Stimulated activated CD4-positive, alpha-beta T cell treated with anti-CD3 and anti-CD28 coated beads, Interleukin-1b, Interleukin-23, amount 100 ng/mL, for 48 hours (primary cell): ENCODE results near the gene RBM5.
A peak's percentile ranks its signal among the peaks of the same experiment; 100 is the strongest.
"Not testable (repeated sequence)": the region's sequence is repeated elsewhere in the genome, so short reads cannot be mapped to it uniquely, and the experiment has no call there.

ENCODE experiments used
- DNase-seq: peaks from one replicate; pipeline ENCODE4 v3.0.0-alpha.2; 2020

The RBM5 gene

DNA sequence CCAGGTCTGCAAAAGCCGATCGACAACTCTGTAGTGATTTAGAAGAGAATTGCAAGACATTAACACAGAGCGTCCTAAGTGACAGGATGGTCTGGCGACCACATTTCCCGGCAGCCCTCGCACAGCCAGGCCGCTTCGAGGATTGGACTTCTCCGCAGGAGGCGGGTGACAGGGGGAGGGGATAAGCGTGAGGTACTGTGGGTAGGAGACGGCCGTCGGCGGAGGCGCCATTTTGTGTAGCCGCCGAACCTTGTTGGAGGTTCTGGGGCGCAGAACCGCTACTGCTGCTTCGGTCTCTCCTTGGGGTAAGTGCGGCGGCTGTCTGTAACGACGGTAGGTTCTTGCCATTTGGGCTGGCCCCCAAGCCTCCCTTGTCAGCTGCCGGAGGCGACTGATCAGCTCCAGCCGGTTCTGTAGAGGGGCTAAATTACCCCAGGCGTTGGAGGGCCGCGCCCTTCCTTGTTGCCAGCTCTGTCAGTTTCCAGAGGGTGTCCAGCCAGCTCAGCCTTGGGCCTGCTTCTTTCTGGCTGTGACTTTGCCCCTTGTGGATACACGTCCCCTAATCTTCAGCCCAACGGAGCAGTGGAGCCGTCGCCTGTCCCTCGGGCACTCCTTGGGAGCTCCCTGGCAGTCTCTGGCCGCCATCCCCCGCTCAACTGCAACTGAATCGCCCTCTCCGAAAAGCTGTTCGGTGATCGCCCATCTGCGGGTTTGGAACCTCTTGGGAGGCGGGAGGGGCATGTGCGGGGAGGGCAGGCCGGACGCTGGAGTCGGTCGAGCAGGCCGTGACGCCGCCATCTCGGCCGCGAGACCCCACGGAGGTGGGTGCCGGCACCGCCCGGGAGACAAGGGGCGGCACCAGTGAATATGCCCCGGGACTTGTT is at the start of gene RBM5:
Gene RBM5 (plus strand): TSS at position 195 of the 884 bp plus-strand sequence. CDS start 1,516 bp downstream, outside the sequence.
- DNase-seq, result peak; percentile 94

- DNase-seq, result no peak
These were observed 43.7 kb upstream of the RBM5 start for GRCh38 chr3:50044976-50045375.

DNA sequence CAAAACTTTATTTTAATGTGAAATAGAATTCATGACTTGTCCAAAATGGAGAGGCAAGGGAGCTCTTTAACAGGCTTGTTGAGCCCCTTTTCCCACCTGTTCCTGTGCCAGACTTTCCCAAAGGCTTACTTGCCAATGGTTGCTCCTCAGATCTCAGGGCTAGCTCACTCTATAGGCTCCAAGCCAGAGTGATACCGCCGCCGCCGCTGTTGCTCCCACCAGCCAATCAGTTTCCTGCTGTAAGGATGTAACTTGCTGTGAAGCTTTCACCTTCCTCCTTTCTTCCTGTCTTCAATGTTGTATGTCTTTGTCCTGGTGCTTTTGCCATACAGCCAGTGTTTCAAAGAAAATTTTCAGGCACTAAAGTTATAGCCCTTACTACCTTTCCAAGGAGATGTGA is 41.3 kb upstream of the RBM5 start:
- DNase-seq, result no peak

DNA sequence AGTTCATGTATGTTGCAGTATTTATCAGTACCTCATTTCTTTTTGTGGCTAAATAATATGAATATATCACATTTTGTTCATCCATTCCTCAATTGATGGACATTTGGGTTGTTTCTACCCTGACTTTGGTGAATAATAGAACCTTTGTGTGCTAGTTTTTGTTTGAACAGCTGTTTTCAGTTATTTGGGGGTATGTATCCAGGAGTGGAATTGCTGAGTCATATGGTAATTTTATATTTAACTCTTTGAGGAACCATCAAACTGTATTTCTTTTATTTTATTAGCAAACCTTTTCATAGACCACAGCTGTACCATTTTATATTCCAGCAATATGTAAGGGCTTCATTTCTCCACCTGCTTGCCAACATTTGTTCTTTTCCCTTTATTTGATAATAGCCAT is 38.4 kb upstream of the RBM5 start:
- DNase-seq, result no peak

DNA sequence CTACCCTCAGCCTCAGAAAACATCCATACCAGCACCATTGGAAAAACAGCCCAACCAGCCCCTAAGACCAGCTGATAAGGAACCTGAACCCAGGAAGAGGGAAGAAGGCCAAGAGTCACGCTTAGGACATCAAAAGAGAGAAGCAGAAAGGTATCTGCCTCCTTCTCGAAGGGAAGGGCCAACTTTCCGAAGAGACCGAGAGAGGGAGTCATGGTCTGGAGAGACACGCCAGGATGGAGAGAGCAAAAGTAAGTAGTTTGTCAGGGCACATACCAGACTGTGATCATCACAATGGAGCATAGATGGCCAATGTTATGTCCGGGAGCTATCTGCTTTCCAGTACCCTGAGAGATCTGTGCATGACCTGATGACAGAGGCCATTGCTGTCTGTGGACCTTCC is 31.0 kb upstream of the RBM5 start:
- DNase-seq, result no peak

DNA sequence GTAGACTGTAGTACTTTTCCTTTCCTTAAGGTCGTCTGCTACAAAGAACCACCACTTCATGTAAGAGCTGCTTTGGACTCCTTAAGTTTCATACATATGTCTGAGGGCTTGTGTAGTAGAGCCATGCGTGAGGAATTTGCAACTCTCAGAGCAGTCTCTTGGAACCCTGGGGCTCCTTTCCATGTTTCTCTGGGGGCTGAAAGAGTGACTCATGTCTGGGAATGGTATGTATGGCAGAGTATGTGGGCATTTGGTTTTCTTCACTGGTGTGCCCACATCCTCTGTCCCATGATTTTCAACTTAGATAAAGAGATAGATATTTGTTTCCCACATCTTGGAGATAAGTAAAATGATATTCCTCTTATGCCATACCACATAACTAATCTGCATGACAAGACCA is 20.6 kb upstream of the RBM5 start:
- no peak for DNase-seq

DNA sequence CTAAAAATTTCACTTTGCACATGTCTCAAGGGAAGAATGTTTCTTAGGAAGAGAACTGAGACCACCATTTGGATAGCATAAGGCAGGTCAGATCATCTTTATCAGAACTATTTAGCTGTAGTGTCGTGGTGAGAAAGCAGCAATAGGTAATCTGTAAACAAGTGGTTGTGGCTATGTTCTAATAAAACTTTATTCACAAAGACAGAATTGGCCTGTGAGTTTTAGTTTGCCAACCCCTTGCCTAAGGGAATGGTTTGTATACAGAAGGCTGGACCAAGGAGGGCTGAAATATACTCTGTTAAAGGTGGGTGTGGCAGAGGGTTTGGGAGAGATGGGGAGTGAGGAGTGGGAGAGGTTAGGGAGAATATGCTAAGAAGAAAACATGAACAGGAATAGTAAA is 10.6 kb upstream of the RBM5 start:
- no peak for DNase-seq

GRCh38 chr3:50078622-50079021 is 10.1 kb upstream of the RBM5 start:
- DNase-seq, result no peak

- DNase-seq, result not testable (repeated sequence)
These were observed 3.8 kb upstream of the RBM5 start for GRCh38 chr3:50084951-50085350.

DNA sequence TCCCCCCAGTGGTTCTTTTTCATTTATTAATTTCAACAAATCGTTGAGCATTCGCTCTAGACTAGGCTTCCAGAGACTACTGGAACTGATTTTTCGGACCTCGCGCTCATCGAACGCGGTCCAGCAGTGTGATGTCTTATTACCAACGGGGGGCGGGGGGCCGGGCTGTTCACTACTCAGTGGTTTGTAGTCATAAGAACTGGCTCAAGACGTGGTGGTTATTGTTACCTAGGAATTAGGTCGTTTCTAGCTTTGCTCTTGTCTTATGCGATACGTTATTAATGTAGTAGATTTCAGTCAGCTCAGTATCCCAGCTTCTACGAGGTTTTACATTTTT is 858 bp downstream of the RBM5 start:
- no peak for DNase-seq

DNA sequence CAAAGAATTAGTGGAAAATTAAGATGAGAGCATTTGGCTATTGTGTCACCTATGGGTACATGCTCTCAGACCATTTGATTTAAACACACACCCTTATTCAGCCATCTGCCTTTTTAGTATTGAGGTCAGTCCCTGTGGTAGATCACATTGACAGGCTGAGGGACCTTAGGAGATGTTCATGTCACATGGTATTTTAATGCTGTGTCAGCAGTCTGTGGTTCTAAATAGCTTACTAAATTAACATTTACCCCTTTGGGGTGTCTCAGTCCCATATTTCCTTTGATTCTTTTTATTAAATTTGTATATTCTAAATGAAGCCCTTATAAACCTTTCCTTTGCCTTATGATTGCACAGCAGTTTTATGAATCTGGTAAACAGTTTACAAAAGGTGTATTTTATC is 2.3 kb downstream of the RBM5 start:
- DNase-seq, result no peak

DNA sequence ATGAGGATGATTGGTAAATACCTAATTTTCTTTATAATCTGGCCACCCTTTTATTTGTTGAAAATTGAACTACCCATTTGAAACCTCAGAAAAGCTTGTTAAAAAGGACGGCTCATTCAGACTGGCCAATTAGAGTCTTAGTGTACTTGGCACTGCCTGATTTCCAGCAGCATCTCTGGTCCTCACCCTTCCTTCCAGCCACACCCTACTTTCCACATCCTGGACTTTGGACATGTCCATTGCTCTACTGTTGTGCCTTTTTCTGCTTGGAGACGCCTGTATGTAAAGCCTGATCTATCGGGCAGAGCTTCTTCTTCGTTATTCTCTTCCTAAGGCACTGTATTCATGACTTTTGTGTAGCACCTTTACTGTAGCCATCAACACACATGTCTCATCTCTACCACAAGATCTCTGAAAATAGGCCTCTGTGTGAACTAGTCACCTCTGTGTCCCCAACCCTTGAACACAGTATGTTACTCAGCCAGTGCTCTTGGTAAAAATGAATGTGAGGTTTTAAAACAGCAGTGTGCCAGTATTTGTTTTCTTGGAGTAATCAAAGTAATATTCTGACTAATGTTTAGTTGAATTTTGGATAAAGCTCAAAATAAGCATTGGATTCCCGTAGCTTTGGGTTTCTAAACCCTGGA is 6.8 kb downstream of the RBM5 start:
- DNase-seq, result no peak

- no peak for DNase-seq
These were observed 11.7 kb downstream of the RBM5 start for GRCh38 chr3:50100386-50100785.

GRCh38 chr3:50100956-50101845 is 12.5 kb downstream of the RBM5 start:
- DNase-seq, result no peak

- DNase-seq, result no peak
These were observed 13.8 kb downstream of the RBM5 start for GRCh38 chr3:50102558-50102957.

DNA sequence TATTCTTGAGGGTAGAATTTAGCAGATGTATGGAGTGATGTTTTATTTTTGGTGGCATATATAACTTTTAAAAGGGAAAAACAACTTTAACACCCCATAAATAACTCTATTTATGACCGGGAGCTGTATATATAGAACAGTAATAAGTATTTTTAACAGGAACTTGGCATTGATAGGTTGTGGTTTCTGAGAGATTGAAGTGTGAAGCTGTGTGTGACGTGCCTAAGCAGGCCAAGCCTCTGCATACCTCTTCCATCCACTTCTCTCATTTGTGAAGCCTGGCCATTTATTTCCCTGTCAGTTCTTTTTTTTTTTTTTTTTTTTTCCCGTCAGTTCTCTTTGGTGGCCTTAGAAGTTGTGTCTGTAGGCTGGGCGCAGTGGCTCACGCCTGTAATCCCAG is 23.0 kb downstream of the RBM5 start:
- DNase-seq, result no peak

DNA sequence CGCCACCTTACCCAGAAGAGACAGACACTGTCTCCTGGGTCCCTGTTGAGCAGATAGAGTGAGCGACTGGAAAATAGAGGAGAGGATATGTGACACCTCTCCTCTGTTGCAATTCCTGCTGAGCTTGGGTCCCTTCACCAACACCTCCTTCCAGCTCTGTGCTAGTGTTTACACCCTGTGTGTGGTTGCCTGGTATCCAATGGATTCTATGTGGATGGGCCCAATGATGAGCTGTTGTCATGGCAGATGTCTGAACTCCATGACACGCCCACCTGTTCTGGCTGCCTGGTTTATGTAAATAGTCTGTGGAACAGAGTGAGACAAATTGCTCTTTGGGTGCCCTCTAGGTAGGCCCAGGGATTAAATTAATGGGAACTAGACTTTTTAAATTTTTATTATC is 23.7 kb downstream of the RBM5 start:
- DNase-seq, result no peak

- no peak for DNase-seq
These were observed 28.4 kb downstream of the RBM5 start for GRCh38 chr3:50117120-50117519.

DNA sequence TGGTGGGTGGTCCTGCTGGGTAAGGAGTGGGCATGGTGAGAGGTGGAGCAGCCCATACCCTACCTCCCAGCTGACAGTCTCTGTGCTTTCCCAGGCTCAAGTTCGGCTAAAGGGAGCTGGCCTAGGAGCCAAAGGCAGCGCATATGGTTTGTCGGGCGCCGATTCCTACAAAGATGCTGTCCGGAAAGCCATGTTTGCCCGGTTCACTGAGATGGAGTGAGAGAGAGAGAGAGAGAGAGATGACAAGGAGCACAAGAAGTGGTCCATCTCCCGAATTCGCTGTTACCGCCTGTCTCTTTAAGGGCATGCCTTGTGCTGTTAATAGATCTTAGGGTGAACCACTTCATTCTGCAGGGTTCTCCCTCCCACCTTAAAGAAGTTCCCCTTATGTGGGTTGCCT is 29.5 kb downstream of the RBM5 start:
- DNase-seq, result no peak

- no peak for DNase-seq
These were observed 31.1 kb downstream of the RBM5 start for GRCh38 chr3:50119786-50120185.

DNA sequence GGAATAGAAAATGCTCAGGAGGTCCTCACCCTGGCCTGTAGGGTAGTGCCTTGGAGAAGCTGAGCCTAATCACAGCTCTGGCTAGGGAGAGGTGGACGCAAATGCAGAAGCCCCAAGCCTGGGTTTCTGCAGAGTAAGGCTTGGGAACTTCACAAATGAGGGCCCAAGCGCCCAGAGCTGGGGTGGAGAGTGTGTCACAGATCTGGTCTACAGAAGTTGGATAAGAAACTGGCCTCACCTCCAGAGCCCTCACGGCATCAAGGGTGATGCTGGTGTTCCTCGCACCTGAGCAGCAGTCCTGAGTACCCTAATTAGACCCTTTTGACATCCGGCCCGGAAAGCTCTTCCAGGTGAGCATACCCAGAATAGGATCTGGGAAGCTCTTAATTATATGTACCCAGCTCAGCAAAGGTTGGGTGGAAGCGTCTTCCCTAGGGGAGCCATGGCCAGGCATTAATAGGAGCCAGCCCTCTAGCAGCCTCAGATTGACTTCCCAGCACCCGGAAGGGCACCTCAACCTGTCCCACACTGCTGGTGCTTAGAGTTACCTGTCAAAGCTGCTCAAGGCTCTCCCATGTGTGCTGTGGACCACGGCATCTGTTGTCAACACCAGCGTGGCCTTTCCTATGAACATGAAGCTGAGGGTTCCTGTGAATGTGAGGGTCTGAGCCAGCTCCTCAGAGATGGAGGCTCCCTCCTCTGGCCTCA is 31.8 kb downstream of the RBM5 start:
- DNase-seq, result no peak

GRCh38 chr3:50121072-50122032 is 32.6 kb downstream of the RBM5 start:
- DNase-seq, result peak; percentile 73
